Right renal cortex interstitium (tissue), 3 donors: ENCODE data around the gene ZNF280B. TPM values are rescaled to one million over a fixed set of nuclear protein-coding genes. Genes with fewer than 3 reads are reported as not detected.
A peak's percentile ranks its signal among the peaks of the same experiment; 100 is the strongest.

Experiments used
- DNase-seq, 3 donors: peaks; one replicate each; pipeline ENCODE4 v3.0.0-alpha.2; 2013; ENCODE audit warnings: low read depth in 3 of 3, low spot score in 2 of 3
- polyA plus RNA-seq, 3 donors: library from polyadenylated mRNA; unstranded; fragments of 120-200 nt; gene quantifications; one replicate each; pipeline ENCODE4 v1.2.1, GENCODE V29; 2013; ENCODE audit not compliant: insufficient read length in 3 of 3

The ZNF280B gene
- 1 to 10 TPM; 4.4 to 4.7 (median 4.5) TPM for polyA plus RNA-seq

GRCh38 chr22:22508274-22509176, at the start of gene ZNF280B:
Gene ZNF280B, minus strand, starts transcription at chr22:22508742. Its CDS starts 19,344 bp downstream, at chr22:22489398.
- peak; percentile 25 to 54 (median 44) for DNase-seq

GRCh38 chr22:22556995-22557925, 48.7 kb upstream of the ZNF280B start:
- DNase-seq = no peak

- no peak for DNase-seq
Measured at GRCh38 chr22:22556578-22556977, 48.0 kb upstream of the ZNF280B start.

GRCh38 chr22:22555596-22555995, 47.1 kb upstream of the ZNF280B start:
- DNase-seq = no peak

- DNase-seq = no peak
Measured at GRCh38 chr22:22554587-22555284, 46.2 kb upstream of the ZNF280B start.

GRCh38 chr22:22553735-22554586, 45.4 kb upstream of the ZNF280B start:
- DNase-seq = no peak

- DNase-seq = no peak
Measured at GRCh38 chr22:22553141-22553540, 44.6 kb upstream of the ZNF280B start.

GRCh38 chr22:22552630-22553029, 44.1 kb upstream of the ZNF280B start:
- DNase-seq = no peak

- no peak for DNase-seq
Measured at GRCh38 chr22:22550789-22551434, 42.4 kb upstream of the ZNF280B start.

GRCh38 chr22:22548910-22549309, 40.4 kb upstream of the ZNF280B start:
- no peak for DNase-seq

- DNase-seq = no peak
Measured at GRCh38 chr22:22548317-22548716, 39.8 kb upstream of the ZNF280B start.

GRCh38 chr22:22547692-22548300, 39.3 kb upstream of the ZNF280B start:
- no peak for DNase-seq

- DNase-seq = no peak
Measured at GRCh38 chr22:22547226-22547625, 38.7 kb upstream of the ZNF280B start.

GRCh38 chr22:22546490-22546889, 37.9 kb upstream of the ZNF280B start:
- no peak for DNase-seq

GRCh38 chr22:22545084-22545483, 36.5 kb upstream of the ZNF280B start:
- DNase-seq = no peak

GRCh38 chr22:22538226-22538989, 29.9 kb upstream of the ZNF280B start:
- DNase-seq = no peak

GRCh38 chr22:22536916-22537315, 28.4 kb upstream of the ZNF280B start:
- no peak for DNase-seq

- no peak for DNase-seq
Measured at GRCh38 chr22:22536515-22536914, 28.0 kb upstream of the ZNF280B start.
